ENCODE measurements around the gene HOMER3.

The HOMER3 gene

DNA sequence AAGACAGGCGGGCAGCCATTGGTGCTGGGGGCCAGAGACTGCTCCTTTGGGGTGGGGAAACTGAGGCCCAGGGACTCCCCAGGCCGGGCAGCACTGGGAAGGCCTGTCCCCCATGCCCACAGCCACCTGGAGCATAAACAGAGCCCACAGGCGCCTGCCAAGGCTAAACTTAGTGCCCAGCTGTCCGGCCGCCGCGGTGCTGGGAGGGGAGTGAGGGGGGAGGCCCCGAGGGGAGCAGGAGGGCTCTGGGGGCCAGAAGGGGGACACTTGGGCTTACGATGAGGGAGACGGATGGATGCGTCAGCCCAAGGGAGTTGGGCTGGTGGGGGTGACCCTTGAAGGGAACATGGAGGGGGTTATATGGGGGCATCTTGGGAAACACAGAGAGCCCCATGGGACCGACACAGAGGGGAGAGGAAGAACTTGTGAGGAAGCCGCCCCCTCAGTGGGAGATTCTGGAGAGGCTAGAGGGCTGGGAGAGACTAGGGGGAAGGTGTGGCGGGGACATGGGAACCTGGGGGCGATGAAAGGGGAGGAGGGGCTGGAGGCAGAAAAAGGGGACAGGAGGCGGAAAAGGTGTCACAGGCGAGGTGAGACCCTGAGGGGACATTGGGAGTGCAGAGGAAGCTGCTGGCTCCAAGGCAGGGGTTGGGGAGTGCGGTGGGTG lies 47.3 kb downstream of the HOMER3 start (continued):
- TF ChIP-seq, protein P1, sequence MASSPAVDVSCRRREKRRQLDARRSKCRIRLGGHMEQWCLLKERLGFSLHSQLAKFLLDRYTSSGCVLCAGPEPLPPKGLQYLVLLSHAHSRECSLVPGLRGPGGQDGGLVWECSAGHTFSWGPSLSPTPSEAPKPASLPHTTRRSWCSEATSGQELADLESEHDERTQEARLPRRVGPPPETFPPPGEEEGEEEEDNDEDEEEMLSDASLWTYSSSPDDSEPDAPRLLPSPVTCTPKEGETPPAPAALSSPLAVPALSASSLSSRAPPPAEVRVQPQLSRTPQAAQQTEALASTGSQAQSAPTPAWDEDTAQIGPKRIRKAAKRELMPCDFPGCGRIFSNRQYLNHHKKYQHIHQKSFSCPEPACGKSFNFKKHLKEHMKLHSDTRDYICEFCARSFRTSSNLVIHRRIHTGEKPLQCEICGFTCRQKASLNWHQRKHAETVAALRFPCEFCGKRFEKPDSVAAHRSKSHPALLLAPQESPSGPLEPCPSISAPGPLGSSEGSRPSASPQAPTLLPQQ (tag by site-specific recombination; IDR thresholded peaks at IDR 0.05), result no peak

DNA sequence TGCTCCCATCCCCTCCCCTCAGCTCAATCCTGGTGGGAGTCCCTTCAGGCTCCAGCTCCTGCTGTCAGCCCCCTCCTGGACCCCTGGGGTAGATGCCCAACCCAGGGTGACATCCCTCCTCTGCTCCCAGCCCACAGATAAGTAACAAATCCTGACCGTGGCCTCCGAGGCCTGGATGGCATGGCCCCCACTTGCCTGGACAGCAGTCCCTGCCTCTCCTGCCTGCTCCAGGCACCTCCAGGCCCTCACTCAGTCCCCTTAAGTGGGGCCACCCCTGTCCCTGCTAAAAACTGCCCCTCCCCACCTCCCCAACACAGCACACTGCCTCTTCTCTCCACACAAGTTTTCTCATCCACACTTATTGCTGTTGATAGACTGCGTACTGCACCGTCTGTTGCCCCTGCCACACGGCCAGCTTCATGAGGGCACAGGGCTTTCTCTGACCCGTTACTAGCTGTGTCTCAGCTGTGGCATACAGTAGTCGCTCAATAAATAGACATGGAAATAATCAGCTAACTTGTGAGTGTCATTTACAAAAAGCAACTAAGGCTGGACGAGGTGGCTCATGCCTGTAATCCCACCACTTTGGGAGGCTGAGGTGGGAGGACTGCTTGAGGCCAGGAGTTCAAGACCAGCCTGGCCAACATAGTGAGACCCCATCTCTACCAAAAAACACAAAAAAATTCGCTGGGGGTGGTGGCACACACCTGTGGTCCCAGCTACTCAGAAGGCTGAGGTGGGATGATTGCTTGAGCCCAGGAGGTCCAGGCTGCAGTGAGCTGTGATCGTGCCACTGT lies 50.9 kb downstream of the HOMER3 start:
- ChIA-PET CTCF (interaction anchor here (0.6 to 1.7 kb wide), 2 partner anchors 23 to 540 kb away, joined by 3 to 6 read pairs; no protein-coding TSS in a partner anchor), POLR2A (interaction anchor here (0.6 to 2.0 kb wide), 4 partner anchors 19 to 428 kb away, joined by 3 to 7 read pairs (median 4); partner anchors contain the start of genes COPE and DDX49)
- TF ChIP-seq ZNF548 (tag by site-specific recombination; IDR thresholded peaks at IDR 0.05) (no peak), ZNF214 (tag by site-specific recombination; IDR thresholded peaks at IDR 0.05; ENCODE audit: borderline replicate concordance) (no peak), WT1 (tag by site-specific recombination; IDR thresholded peaks at IDR 0.05) (no peak), MYNN (tag by site-specific recombination; IDR thresholded peaks at IDR 0.05; ENCODE audit: borderline replicate concordance) (no peak), ZNF266 (tag by site-specific recombination; IDR thresholded peaks at IDR 0.05; ENCODE audit: low read depth) (no peak), ZSCAN16 (tag by site-specific recombination; IDR thresholded peaks at IDR 0.05) (no peak), ZNF777 (tag by site-specific recombination; IDR thresholded peaks at IDR 0.05; ENCODE audit: borderline replicate concordance) (no peak), ZNF350 (tag by site-specific recombination; IDR thresholded peaks at IDR 0.05) (no peak), OVOL3 (tag by site-specific recombination; IDR thresholded peaks at IDR 0.05) (no peak), ZBTB6 (tag by site-specific recombination; IDR thresholded peaks at IDR 0.05) (no peak), ZNF223 (tag by site-specific recombination; IDR thresholded peaks at IDR 0.05) (no peak), ZNF394 (tag by site-specific recombination; IDR thresholded peaks at IDR 0.05; ENCODE audit: borderline replicate concordance) (no peak)
- TF ChIP-seq, protein P2, sequence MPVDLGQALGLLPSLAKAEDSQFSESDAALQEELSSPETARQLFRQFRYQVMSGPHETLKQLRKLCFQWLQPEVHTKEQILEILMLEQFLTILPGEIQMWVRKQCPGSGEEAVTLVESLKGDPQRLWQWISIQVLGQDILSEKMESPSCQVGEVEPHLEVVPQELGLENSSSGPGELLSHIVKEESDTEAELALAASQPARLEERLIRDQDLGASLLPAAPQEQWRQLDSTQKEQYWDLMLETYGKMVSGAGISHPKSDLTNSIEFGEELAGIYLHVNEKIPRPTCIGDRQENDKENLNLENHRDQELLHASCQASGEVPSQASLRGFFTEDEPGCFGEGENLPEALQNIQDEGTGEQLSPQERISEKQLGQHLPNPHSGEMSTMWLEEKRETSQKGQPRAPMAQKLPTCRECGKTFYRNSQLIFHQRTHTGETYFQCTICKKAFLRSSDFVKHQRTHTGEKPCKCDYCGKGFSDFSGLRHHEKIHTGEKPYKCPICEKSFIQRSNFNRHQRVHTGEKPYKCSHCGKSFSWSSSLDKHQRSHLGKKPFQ (tag by site-specific recombination; IDR thresholded peaks at IDR 0.05), result no peak
- H3K27ac ChIP-seq (ENCODE audit: extremely low read depth, low read depth, low read length), result no peak overlapping the region
- H3K4me3 ChIP-seq (ENCODE audit: low read depth, low read length), result no peak overlapping the region
- peaks cover 0 to 32% of the 10 kb centered on the region in 2 experiments; a peak in 2 of 3 replicates for H3K36me3 ChIP-seq (ENCODE audit: control insufficient read depth in 2 of 2, insufficient read depth in 1 of 2, low read length in 2 of 2)
- no peaks in the 10 kb centered on the region; the same call in 1 of the 2 replicates for H3K4me1 ChIP-seq (ENCODE audit: control insufficient read depth, insufficient read depth, low read length)
- H3K9me3 ChIP-seq (ENCODE audit: control insufficient read depth, insufficient read depth, low read depth, low read length), result no peaks in the 10 kb centered on the region

- ChIA-PET CTCF (interaction anchor here (0.7 kb wide), 1 partner anchor 120 kb away, joined by 3 read pairs; no protein-coding TSS in a partner anchor), POLR2A (no interaction called here)
- no peaks in the 10 kb centered on the region for H3K4me1 ChIP-seq (ENCODE audit: control insufficient read depth, insufficient read depth, low read length)
- H3K4me3 ChIP-seq (ENCODE audit: low read depth, low read length), result no peak overlapping the region
- peaks cover 3 to 43% of the 10 kb centered on the region in 2 experiments; a peak in 2 of 3 replicates for H3K36me3 ChIP-seq (ENCODE audit: control insufficient read depth in 2 of 2, insufficient read depth in 1 of 2, low read length in 2 of 2)
- TF ChIP-seq ZNF658 (tag by site-specific recombination; IDR thresholded peaks at IDR 0.05) (no peak), ZIC2 (tag by site-specific recombination; IDR thresholded peaks at IDR 0.05) (no peak), ZNF146 (tag by site-specific recombination; IDR thresholded peaks at IDR 0.05) (peak; percentile 100), ZNF580 (tag by site-specific recombination; IDR thresholded peaks at IDR 0.05) (peak; percentile 42; the same call in 1 of the 2 replicates)
- TF ChIP-seq, protein P3, sequence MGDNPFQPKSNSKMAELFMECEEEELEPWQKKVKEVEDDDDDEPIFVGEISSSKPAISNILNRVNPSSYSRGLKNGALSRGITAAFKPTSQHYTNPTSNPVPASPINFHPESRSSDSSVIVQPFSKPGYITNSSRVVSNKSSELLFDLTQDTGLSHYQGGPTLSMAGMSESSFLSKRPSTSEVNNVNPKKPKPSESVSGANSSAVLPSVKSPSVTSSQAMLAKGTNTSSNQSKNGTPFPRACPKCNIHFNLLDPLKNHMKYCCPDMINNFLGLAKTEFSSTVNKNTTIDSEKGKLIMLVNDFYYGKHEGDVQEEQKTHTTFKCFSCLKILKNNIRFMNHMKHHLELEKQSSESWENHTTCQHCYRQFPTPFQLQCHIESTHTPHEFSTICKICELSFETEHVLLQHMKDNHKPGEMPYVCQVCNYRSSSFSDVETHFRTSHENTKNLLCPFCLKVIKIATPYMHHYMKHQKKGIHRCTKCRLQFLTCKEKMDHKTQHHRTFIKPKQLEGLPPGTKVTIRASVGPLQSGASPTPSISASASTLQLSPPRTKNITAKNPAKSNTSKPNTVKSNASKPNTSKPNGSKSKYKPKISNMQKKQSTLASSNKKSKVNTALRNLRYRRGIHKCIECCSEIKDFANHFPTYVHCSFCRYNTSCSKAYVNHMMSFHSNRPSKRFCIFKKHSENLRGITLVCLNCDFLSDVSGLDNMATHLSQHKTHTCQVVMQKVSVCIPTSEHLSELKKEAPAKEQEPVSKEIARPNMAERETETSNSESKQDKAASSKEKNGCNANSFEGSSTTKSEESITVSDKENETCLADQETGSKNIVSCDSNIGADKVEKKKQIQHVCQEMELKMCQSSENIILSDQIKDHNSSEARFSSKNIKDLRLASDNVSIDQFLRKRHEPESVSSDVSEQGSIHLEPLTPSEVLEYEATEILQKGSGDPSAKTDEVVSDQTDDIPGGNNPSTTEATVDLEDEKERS (tag by site-specific recombination; IDR thresholded peaks at IDR 0.05), result peak; percentile 67; the same call in 1 of the 2 replicates
- no peaks in the 10 kb centered on the region for H3K9me3 ChIP-seq (ENCODE audit: control insufficient read depth, insufficient read depth, low read depth, low read length)
- no peak overlapping the region for H3K27ac ChIP-seq (ENCODE audit: extremely low read depth, low read depth, low read length)
Observed at GRCh38 chr19:18886972-18887371, 54.0 kb downstream of the HOMER3 start.

All from HEK293 (cell line).